HUES48 (cell line): ENCODE data around the gene ABCA5.

Experiments
- H3K27ac ChIP-seq: one replicate; pipeline ENCODE4 v1.7.0; 2013; ENCODE audit warnings: low read depth, low read length, inconsistent platforms
- H3K27me3 ChIP-seq: 2 replicates; pipeline ENCODE4 v1.6.1; 2013; ENCODE audit warnings: mild to moderate bottlenecking, low read length; ENCODE audit not compliant: control insufficient read depth, insufficient read depth
- H3K36me3 ChIP-seq: 2 replicates; pipeline ENCODE4 v1.6.1; 2013; ENCODE audit warnings: low read length; ENCODE audit not compliant: control insufficient read depth, insufficient read depth
- H3K4me1 ChIP-seq: 2 replicates; pipeline ENCODE4 v1.6.1; 2013; ENCODE audit warnings: mild to moderate bottlenecking, low read length; ENCODE audit not compliant: control insufficient read depth, insufficient read depth
- H3K4me3 ChIP-seq: 2 replicates; pipeline ENCODE4 v1.5.1; 2013; ENCODE audit warnings: mild to moderate bottlenecking, low read depth, low read length
- H3K9ac ChIP-seq: 2 replicates; pipeline ENCODE4 v1.6.1; 2013; ENCODE audit warnings: mild to moderate bottlenecking, low read depth, low read length, moderate library complexity
- H3K9me3 ChIP-seq: 2 replicates; pipeline ENCODE4 v1.6.1; 2013; ENCODE audit warnings: low read length; ENCODE audit not compliant: control insufficient read depth, insufficient read depth

ABCA5 gene

GRCh38 chr17:69232650-69233049 is 94.3 kb downstream of the ABCA5 start:
- no peaks in the 10 kb centered on the region for H3K9me3 ChIP-seq
- H3K4me1 ChIP-seq: 0 out of 2 replicates have a peak, but pooled peaks cover 2% of the 10 kb centered on the region
- no peak overlapping the region for H3K4me3 ChIP-seq
- H3K36me3 ChIP-seq: no peaks in the 10 kb centered on the region
- no peaks in the 10 kb centered on the region for H3K27me3 ChIP-seq
- H3K27ac ChIP-seq: no peak overlapping the region
- H3K9ac ChIP-seq: no peak overlapping the region

DNA sequence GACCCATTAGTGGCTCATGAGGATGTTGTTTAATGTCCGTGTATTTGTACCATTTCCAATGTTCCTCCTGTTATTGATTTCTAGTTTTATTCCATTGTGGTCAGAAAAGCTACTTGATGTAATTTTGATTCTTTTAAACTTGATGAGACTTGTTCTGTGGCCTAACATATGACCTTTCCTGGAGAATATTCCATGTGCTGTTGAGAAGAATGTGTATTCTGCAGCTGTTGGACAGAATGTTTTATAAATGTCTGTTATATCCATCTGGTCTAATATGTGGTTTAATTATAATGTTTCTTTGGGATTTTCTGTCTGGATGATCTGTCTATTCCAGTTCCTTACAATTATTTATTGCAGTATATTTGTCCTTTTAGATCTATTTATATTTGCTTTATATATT is 95.4 kb downstream of the ABCA5 start:
- Histone ChIP-seq H3K9ac (no peak overlapping the region), H3K36me3 (no peaks in the 10 kb centered on the region), H3K4me3 (no peak overlapping the region), H3K9me3 (no peaks in the 10 kb centered on the region), H3K4me1 (0 out of 2 replicates have a peak, but pooled peaks cover 2% of the 10 kb centered on the region), H3K27me3 (no peaks in the 10 kb centered on the region), H3K27ac (no peak overlapping the region)

GRCh38 chr17:69230939-69231338 is 96.0 kb downstream of the ABCA5 start:
- Histone ChIP-seq H3K36me3 (no peaks in the 10 kb centered on the region), H3K4me1 (0 out of 2 replicates have a peak, but pooled peaks cover 2% of the 10 kb centered on the region), H3K4me3 (no peak overlapping the region), H3K27ac (no peak overlapping the region), H3K9me3 (no peaks in the 10 kb centered on the region), H3K27me3 (no peaks in the 10 kb centered on the region), H3K9ac (no peak overlapping the region)

- Histone ChIP-seq H3K36me3 (no peaks in the 10 kb centered on the region), H3K9ac (no peak within 1 kb of the TSS), H3K4me3 (no peak within 1 kb of the TSS)
Measured at GRCh38 chr17:69228576-69228975, 98.4 kb downstream of the ABCA5 start, which contains the start of gene ABCA10. Gene ABCA10 (minus strand): TSS chr17:69228824. CDS start chr17:69225358, 3,466 bp downstream.

GRCh38 chr17:69228018-69228417 is 98.9 kb downstream of the ABCA5 start:
- Histone ChIP-seq H3K9ac (no peak overlapping the region), H3K36me3 (no peaks in the 10 kb centered on the region), H3K4me1 (no peaks in the 10 kb centered on the region), H3K27me3 (no peaks in the 10 kb centered on the region), H3K9me3 (no peaks in the 10 kb centered on the region), H3K27ac (no peak overlapping the region), H3K4me3 (no peak overlapping the region)

More at GRCh38 chr17:69228576-69228975, 98.4 kb downstream of the ABCA5 start, which contains the start of gene ABCA10:
- Histone ChIP-seq H3K27ac (no peak within 1 kb of the TSS), H3K27me3 (no peaks in the 10 kb centered on the region), H3K9me3 (no peaks in the 10 kb centered on the region), H3K4me1 (no peaks in the 10 kb centered on the region)

GRCh38 chr17:69227541-69227940 is 99.4 kb downstream of the ABCA5 start:
- Histone ChIP-seq H3K4me3 (no peak overlapping the region), H3K27ac (no peak overlapping the region), H3K4me1 (no peaks in the 10 kb centered on the region), H3K36me3 (no peaks in the 10 kb centered on the region), H3K9ac (no peak overlapping the region), H3K27me3 (no peaks in the 10 kb centered on the region), H3K9me3 (no peaks in the 10 kb centered on the region)

GRCh38 chr17:69223809-69224208 is 103.1 kb downstream of the ABCA5 start:
- no peak overlapping the region for H3K4me3 ChIP-seq
- no peak overlapping the region for H3K9ac ChIP-seq
- no peaks in the 10 kb centered on the region for H3K4me1 ChIP-seq
- H3K36me3 ChIP-seq: no peaks in the 10 kb centered on the region
- no peak overlapping the region for H3K27ac ChIP-seq
- no peaks in the 10 kb centered on the region for H3K9me3 ChIP-seq
- H3K27me3 ChIP-seq: no peaks in the 10 kb centered on the region

GRCh38 chr17:69222707-69223258 is 104.2 kb downstream of the ABCA5 start:
- no peak overlapping the region for H3K27ac ChIP-seq
- no peaks in the 10 kb centered on the region for H3K36me3 ChIP-seq
- no peak overlapping the region for H3K4me3 ChIP-seq
- no peaks in the 10 kb centered on the region for H3K27me3 ChIP-seq
- no peaks in the 10 kb centered on the region for H3K4me1 ChIP-seq
- no peak overlapping the region for H3K9ac ChIP-seq
- H3K9me3 ChIP-seq: no peaks in the 10 kb centered on the region

- Histone ChIP-seq H3K27me3 (no peaks in the 10 kb centered on the region), H3K27ac (no peak overlapping the region), H3K4me1 (no peaks in the 10 kb centered on the region), H3K4me3 (no peak overlapping the region), H3K36me3 (no peaks in the 10 kb centered on the region), H3K9ac (no peak overlapping the region), H3K9me3 (no peaks in the 10 kb centered on the region)
Measured at GRCh38 chr17:69220098-69220497, 106.8 kb downstream of the ABCA5 start.

DNA sequence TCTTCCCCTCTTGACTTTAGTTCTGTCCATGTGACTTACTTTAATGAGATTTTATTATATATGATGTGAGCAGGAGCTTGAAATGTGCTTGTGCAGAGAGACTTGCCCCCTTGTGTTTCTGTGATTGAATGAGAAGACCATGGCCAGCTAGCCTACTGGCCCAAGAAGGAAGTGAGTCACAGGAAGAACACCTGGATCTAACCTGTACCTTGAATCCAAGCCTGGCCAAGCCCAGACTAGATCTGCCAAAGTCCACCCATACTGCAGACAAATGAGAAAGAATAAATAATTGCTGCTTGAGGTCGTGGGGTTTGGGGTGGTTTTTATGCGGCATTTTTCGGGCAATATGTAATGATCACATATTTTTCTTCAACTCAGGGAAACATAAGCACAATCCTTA is 107.9 kb downstream of the ABCA5 start:
- H3K4me3 ChIP-seq: no peak overlapping the region
- H3K27ac ChIP-seq: no peak overlapping the region
- H3K36me3 ChIP-seq: no peaks in the 10 kb centered on the region
- H3K4me1 ChIP-seq: no peaks in the 10 kb centered on the region
- H3K9me3 ChIP-seq: no peaks in the 10 kb centered on the region
- H3K27me3 ChIP-seq: no peaks in the 10 kb centered on the region
- no peak overlapping the region for H3K9ac ChIP-seq

- H3K4me1 ChIP-seq: peaks cover 6% of the 10 kb centered on the region
- no peaks in the 10 kb centered on the region for H3K36me3 ChIP-seq
- H3K27me3 ChIP-seq: no peaks in the 10 kb centered on the region
- no peaks in the 10 kb centered on the region for H3K9me3 ChIP-seq
- no peak overlapping the region for H3K27ac ChIP-seq
- H3K4me3 ChIP-seq: no peak overlapping the region
- H3K9ac ChIP-seq: no peak overlapping the region
Measured at GRCh38 chr17:69213059-69213813, 113.7 kb downstream of the ABCA5 start.
